ENCODE results near the gene SPEF1.

Gene SPEF1

DNA sequence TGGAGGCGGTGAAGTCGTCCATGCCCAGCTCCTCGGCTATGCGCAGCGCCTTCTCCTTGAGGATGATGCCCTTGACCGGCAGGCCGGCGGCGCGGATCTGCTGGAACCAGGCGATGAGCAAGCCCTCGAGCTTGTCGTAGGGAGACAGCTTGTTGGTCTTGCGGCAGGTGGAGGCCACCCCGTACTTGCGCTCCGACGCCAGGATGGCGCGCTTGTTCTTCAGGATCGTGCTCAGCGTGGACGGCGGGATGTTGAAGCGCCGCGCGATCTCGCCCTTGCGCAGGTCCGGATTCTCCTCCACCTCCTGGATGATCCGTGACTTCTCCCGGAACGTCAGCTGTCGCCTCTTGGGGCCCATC is 4.9 kb upstream of the SPEF1 start:
- TF ChIP-seq, protein P1, sequence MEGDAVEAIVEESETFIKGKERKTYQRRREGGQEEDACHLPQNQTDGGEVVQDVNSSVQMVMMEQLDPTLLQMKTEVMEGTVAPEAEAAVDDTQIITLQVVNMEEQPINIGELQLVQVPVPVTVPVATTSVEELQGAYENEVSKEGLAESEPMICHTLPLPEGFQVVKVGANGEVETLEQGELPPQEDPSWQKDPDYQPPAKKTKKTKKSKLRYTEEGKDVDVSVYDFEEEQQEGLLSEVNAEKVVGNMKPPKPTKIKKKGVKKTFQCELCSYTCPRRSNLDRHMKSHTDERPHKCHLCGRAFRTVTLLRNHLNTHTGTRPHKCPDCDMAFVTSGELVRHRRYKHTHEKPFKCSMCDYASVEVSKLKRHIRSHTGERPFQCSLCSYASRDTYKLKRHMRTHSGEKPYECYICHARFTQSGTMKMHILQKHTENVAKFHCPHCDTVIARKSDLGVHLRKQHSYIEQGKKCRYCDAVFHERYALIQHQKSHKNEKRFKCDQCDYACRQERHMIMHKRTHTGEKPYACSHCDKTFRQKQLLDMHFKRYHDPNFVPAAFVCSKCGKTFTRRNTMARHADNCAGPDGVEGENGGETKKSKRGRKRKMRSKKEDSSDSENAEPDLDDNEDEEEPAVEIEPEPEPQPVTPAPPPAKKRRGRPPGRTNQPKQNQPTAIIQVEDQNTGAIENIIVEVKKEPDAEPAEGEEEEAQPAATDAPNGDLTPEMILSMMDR (IDR thresholded peaks at IDR 0.05), result no peak
- DNase-seq, result peak; percentile 53 to 78
- Histone ChIP-seq H3K9me3 (no peaks in the 10 kb centered on the region), H3K4me1 (peaks cover 4 to 45% (median 36%) of the 10 kb centered on the region in 4 donors), H3K4me3 (peak overlapping the region; percentile 56 to 85), H3K27me3 (no peaks in the 10 kb centered on the region), H3K36me3 (peaks cover 0 to 7% (median 6%) of the 10 kb centered on the region in 3 donors), H3K27ac (peak overlapping the region; percentile 82 to 85)
- intact Hi-C loops (cut with DNase I; ENCODE audit: low total_unique reads), result loop anchor here (2.0 to 10.0 kb wide), 3 partner anchors 35 to 301 kb away; partner anchors contain the start of gene AP5S1

DNA sequence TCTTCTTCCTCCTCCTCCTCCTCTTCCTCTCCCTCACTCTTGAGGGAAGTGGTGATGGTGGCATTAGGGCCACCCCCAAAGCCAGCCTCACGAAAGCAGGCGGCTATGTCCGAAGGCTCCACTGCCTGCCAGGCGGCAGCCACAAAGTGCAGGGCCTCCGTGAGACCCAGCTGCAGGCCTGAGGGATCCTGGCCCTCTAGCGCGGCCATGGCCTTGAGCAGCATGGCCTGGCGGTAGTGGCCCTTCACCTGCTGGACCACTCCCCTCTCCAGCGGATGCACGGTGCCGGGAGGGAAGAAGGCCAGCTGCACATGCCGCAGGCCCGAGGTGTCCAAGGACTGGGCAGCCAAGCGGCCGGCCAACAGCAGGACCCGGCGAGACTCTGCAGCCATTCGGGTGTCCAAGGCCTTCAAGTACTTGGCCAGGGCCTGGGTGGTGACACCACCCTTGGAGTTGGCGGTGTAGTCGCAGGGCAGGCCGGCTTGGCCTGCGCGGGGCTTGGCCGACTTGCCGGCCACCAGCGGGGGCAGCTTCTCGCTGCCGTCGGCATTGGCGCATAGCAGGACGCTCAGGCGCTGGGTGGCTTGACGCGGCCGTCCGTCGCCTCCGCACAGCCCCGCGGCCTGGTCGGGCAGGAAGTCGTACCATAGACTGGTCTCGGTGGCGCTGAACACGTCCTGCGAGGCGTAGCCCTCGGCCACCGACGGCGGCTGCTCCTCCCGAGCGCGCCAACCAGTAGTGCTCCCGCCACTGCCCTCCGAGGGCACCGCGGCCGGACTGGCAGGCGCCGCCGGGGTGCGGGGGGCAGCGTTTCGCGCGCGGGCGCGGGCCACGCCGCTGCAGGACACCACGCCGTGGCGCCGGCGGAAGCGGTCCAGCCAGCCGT is 4.2 kb upstream of the SPEF1 start:
- peaks cover 6 to 49% (median 40%) of the 10 kb centered on the region in 4 donors for H3K4me1 ChIP-seq
- TF ChIP-seq, protein P1 (IDR thresholded peaks at IDR 0.05), result no peak
- H3K27me3 ChIP-seq, result no peaks in the 10 kb centered on the region
- peak overlapping the region; percentile 82 to 85 for H3K27ac ChIP-seq
- peaks cover 0 to 7% (median 6%) of the 10 kb centered on the region in 3 donors for H3K36me3 ChIP-seq
- H3K4me3 ChIP-seq, result peak overlapping the region; percentile 56 to 85
- intact Hi-C loops (cut with DNase I; ENCODE audit: low total_unique reads), result loop anchor here (2.0 to 10.0 kb wide), 3 partner anchors 35 to 302 kb away; partner anchors contain the start of gene AP5S1
- peak in 1 of 2 donors; percentile 71 for DNase-seq
- no peaks in the 10 kb centered on the region for H3K9me3 ChIP-seq

DNA sequence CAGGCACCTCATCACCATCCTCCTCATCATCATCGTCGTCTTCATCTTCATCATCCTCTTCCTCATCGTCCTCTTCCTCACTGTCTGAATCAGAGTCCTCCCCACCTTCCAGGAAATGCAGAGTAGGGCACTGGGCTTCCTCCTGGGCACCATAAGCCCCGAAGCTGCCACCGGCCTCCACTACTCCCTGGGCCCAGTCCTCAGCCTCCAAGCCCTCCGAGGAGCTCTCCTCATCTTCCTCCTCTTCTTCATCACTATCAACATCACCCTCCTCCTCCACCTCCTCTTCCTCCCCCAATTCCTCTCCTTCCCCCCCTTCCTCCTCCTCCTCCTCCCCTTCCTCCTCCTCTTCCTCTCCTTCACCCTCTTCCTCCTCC is 3.6 kb upstream of the SPEF1 start:
- TF ChIP-seq, protein P1 (IDR thresholded peaks at IDR 0.05), result no peak
- Histone ChIP-seq H3K27ac (peak overlapping the region; percentile 82 to 85), H3K36me3 (peaks cover 0 to 7% (median 6%) of the 10 kb centered on the region in 3 donors), H3K4me3 (peak overlapping the region; percentile 56 to 85), H3K4me1 (peaks cover 6 to 49% (median 40%) of the 10 kb centered on the region in 4 donors), H3K9me3 (no peaks in the 10 kb centered on the region), H3K27me3 (no peaks in the 10 kb centered on the region)
- intact Hi-C loops (cut with DNase I; ENCODE audit: low total_unique reads), result loop anchor here (5.0 to 10.0 kb wide), 2 partner anchors 70 to 302 kb away; no protein-coding TSS in a partner anchor
- no peak for DNase-seq

DNA sequence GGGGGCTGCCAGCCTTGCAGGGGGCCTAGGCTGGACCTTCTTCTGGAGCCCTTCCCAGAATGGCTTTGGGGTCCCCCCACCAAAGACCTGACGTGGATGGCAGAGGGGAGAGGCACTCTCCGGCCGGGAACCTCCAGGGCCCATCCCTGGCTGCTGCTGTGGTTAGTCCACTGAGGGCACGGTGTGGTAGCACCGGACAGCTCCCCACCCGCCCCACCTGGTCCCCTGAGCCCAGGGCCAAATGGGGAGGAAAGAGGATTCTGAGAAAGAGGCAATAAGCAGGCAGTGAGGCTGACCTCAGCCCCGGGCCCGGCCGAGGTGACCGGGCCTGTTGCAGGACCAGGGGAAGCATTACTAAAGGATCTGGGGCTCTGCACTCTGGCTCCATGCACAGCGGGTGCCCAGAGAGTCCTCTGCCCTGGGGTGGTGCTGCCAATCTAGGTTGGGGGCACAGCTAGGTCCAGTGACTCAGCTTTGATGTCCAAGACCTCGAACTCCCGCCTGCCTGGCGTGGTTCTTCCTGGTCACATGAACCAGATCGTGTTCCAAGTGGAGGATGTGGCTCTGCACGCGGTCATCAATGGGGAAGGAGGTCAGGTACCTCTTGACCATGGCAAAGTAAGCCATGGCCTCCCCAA is 3.1 kb upstream of the SPEF1 start:
- Histone ChIP-seq H3K9me3 (no peaks in the 10 kb centered on the region), H3K27me3 (no peaks in the 10 kb centered on the region), H3K4me3 (peak overlapping the region in 1 of 2 donors; percentile 85), H3K27ac (peak overlapping the region; percentile 13 to 82), H3K4me1 (peaks cover 6 to 49% (median 40%) of the 10 kb centered on the region in 4 donors), H3K36me3 (peaks cover 0 to 7% (median 6%) of the 10 kb centered on the region in 3 donors)
- TF ChIP-seq, protein P1 (IDR thresholded peaks at IDR 0.05), result no peak
- intact Hi-C loops (cut with DNase I; ENCODE audit: low total_unique reads), result loop anchor here (10.0 kb wide), 1 partner anchor 70 kb away; no protein-coding TSS in a partner anchor
- peak in 1 of 2 donors; percentile 67 for DNase-seq

DNA sequence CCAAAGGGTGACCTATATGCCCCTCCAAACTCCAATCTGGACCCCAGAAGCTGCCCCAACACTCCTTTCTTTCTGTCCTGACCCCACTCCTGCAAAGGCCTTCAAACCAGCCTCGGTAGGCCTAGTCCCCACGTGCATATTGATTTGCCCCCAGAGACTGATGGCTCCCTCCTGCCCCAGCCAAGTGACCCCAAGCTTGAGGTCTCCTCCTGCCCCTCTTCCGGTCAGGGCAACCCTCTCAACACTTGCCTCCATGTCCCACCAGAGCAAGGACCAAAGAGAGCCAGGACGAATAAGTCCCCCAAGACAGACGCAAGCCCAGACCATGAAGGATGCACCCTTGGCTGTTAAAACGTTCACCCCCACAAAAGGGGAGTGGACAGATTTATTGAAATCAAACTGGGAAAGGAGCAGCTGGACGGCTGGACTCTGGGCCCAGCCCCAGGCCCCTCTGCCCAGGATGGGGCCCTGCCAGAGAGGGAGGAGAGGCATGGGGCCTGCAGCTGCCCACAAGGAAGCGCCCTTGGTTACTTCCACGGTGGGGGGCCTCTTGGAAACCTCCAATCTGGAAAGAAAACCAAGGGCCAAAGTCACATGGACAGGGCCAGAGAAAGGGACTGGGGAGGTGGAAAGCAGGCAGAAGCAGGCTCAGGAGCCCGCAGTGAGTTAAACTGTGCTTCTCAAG is 2.4 kb upstream of the SPEF1 start:
- H3K4me3 ChIP-seq, result peak overlapping the region in 1 of 2 donors; percentile 85
- peaks cover 6 to 53% (median 41%) of the 10 kb centered on the region in 4 donors for H3K4me1 ChIP-seq
- intact Hi-C loops (cut with DNase I; ENCODE audit: low total_unique reads), result loop anchor here (10.0 kb wide), 1 partner anchor 71 kb away; no protein-coding TSS in a partner anchor
- peak overlapping the region; percentile 13 to 29 for H3K27ac ChIP-seq
- H3K36me3 ChIP-seq, result peaks cover 0 to 7% (median 6%) of the 10 kb centered on the region in 3 donors
- no peak for DNase-seq
- H3K9me3 ChIP-seq, result no peaks in the 10 kb centered on the region
- no peaks in the 10 kb centered on the region for H3K27me3 ChIP-seq
- TF ChIP-seq, protein P1 (IDR thresholded peaks at IDR 0.05), result no peak

Data from tibial artery (tissue), 4 donors.